ENCODE measurements around the gene HOXD1.

GRCh38 chr2:176158186-176158591 is 30.3 kb upstream of the HOXD1 start:
- TF ChIP-seq, protein P1, sequence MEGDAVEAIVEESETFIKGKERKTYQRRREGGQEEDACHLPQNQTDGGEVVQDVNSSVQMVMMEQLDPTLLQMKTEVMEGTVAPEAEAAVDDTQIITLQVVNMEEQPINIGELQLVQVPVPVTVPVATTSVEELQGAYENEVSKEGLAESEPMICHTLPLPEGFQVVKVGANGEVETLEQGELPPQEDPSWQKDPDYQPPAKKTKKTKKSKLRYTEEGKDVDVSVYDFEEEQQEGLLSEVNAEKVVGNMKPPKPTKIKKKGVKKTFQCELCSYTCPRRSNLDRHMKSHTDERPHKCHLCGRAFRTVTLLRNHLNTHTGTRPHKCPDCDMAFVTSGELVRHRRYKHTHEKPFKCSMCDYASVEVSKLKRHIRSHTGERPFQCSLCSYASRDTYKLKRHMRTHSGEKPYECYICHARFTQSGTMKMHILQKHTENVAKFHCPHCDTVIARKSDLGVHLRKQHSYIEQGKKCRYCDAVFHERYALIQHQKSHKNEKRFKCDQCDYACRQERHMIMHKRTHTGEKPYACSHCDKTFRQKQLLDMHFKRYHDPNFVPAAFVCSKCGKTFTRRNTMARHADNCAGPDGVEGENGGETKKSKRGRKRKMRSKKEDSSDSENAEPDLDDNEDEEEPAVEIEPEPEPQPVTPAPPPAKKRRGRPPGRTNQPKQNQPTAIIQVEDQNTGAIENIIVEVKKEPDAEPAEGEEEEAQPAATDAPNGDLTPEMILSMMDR (IDR thresholded peaks at IDR 0.05): no peak
- no peak for TF ChIP-seq POLR2A (IDR thresholded peaks at IDR 0.05)
